Activated T-cell treated with anti-CD3 and anti-CD28 coated beads, Interleukin-2, amount 50 U/mL, for 1 hour (primary cell): Measurements from ENCODE around the gene RGS10.

ENCODE experiments used
- DNase-seq: peaks from one replicate; pipeline ENCODE4 v3.0.0-alpha.2; 2020

The RGS10 gene

GRCh38 chr10:119495545-119495944 lies 47.0 kb downstream of the RGS10 start:
- no peak for DNase-seq

GRCh38 chr10:119495021-119495505 lies 47.5 kb downstream of the RGS10 start:
- no peak for DNase-seq

GRCh38 chr10:119494236-119495020 lies 48.1 kb downstream of the RGS10 start:
- DNase-seq: no peak

GRCh38 chr10:119493155-119493554 lies 49.4 kb downstream of the RGS10 start:
- no peak for DNase-seq

- DNase-seq: no peak
Observed at GRCh38 chr10:119491966-119492757, 50.4 kb downstream of the RGS10 start.

- DNase-seq: no peak
Observed at GRCh38 chr10:119489991-119490326, 52.6 kb downstream of the RGS10 start.

GRCh38 chr10:119488675-119489074 lies 53.8 kb downstream of the RGS10 start:
- DNase-seq: no peak

GRCh38 chr10:119483839-119484238 lies 58.7 kb downstream of the RGS10 start:
- no peak for DNase-seq

GRCh38 chr10:119483001-119483400 lies 59.5 kb downstream of the RGS10 start:
- DNase-seq: no peak

- DNase-seq: no peak
Observed at GRCh38 chr10:119481781-119482426, 60.6 kb downstream of the RGS10 start.

- DNase-seq: no peak
Observed at GRCh38 chr10:119480667-119481066, 61.9 kb downstream of the RGS10 start.

- no peak for DNase-seq
Observed at GRCh38 chr10:119479532-119479931, 63.0 kb downstream of the RGS10 start.

- no peak for DNase-seq
Observed at GRCh38 chr10:119478811-119479341, 63.6 kb downstream of the RGS10 start.

GRCh38 chr10:119478111-119478802 lies 64.3 kb downstream of the RGS10 start:
- DNase-seq: no peak

GRCh38 chr10:119477444-119477843 lies 65.1 kb downstream of the RGS10 start:
- DNase-seq: no peak

- DNase-seq: no peak
Observed at GRCh38 chr10:119474606-119475005, 67.9 kb downstream of the RGS10 start.

GRCh38 chr10:119473771-119474170 lies 68.7 kb downstream of the RGS10 start:
- no peak for DNase-seq

GRCh38 chr10:119470920-119471702 lies 71.4 kb downstream of the RGS10 start:
- DNase-seq: no peak

GRCh38 chr10:119469846-119470245 lies 72.7 kb downstream of the RGS10 start:
- DNase-seq: no peak

GRCh38 chr10:119469325-119469707 lies 73.2 kb downstream of the RGS10 start:
- DNase-seq: no peak

- no peak for DNase-seq
Observed at GRCh38 chr10:119468542-119469324, 73.8 kb downstream of the RGS10 start.
